ENCODE measurements around the gene C9orf153. TPM values are rescaled to one million over a fixed set of nuclear protein-coding genes. Genes with fewer than 3 reads are reported as not detected.

The C9orf153 gene
- total and polyA plus RNA-seq, 2 of the 8 experiments (the other 6 are each of a cell fraction or from before 2014, with no cell fraction given), result not detected

DNA sequence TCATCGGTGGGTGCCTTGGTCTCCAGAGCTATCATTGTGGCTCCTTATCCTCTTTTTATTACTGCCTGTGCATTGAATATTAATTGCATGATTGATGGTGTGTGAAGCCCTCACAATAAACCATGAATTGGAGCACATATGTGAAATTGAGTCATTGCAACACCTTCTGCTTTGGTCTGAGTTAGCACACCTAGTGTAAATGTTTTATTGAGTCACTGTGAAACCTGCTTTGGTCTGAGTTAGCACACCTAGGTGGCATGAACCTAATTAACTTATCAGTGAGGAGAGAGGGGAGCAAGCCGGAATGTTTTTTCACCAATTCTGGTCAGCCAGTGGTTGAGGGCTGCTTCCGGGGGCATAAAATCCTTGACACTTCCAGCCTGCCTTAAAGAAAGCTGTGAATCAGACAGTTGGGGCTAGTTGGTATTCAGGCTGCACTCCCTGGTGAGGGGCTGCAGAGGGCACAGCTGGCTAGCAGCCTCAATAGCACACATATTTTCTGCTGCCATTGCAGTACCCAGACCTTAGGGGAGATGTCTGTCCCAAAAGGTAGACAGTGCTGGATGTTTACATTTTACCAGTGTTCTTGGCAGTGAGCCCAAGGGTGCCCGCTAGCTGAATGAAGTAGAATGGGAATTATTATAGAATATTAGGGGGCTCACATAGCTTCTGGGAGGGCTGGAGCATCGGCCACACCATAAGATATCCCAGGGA is 83.6 kb downstream of the C9orf153 start:
- Histone ChIP-seq H3K79me1 (ENCODE audit: low read depth, low read length) (no peaks in the 10 kb centered on the region), H3K18ac (ENCODE audit: extremely low read depth, low read length) (no peak overlapping the region), H4K20me1 (replicated peaks in 1 of 2; ENCODE audit: control insufficient read depth in 1 of 2, insufficient read depth in 2 of 2, low read length in 2 of 2) (no peaks in the 10 kb centered on the region), H3K14ac (ENCODE audit: insufficient read length) (no peak overlapping the region), H2BK5ac (ENCODE audit: low read depth, low read length) (no peak overlapping the region), H3K4ac (replicated peaks; ENCODE audit: insufficient read length, low read depth, low read length) (no peak overlapping the region), H3K79me2 (ENCODE audit: control insufficient read depth in 1 of 2, insufficient read depth in 2 of 2, low read length in 2 of 2) (no peaks in the 10 kb centered on the region; a peak in 1 of 4 replicates), H4K91ac (replicated peaks; ENCODE audit: insufficient read length, low read length) (no peak overlapping the region), H4K8ac (ENCODE audit: extremely low read depth, insufficient read depth, low read length) (no peak overlapping the region), H2BK12ac (ENCODE audit: low read depth, low read length) (no peak overlapping the region), H3K9ac (replicated peaks in 1 of 4; ENCODE audit: extremely low read depth in 1 of 4, low read depth in 3 of 4, low read length in 3 of 4) (no peak overlapping the region), H3K23ac (ENCODE audit: insufficient read length) (no peak overlapping the region), H3K27me3 (replicated peaks in 1 of 4; ENCODE audit: control insufficient read depth in 3 of 4, extremely low read depth in 1 of 4, insufficient read depth in 3 of 4, low read length in 3 of 4) (no peaks in the 10 kb centered on the region), H2BK15ac (ENCODE audit: low read length) (no peak overlapping the region), H2BK20ac (ENCODE audit: low read length) (no peak overlapping the region), H3K27ac (ENCODE audit: low read depth, low read length) (no peak overlapping the region), H2BK120ac (replicated peaks; ENCODE audit: low read depth, low read length) (no peak overlapping the region), H3K4me1 (replicated peaks in 1 of 4; ENCODE audit: control insufficient read depth in 3 of 4, insufficient read depth in 4 of 4, low read length in 3 of 4) (peaks cover 0 to 5% (median 0%) of the 10 kb centered on the region in 4 experiments; a peak in 2 of 7 replicates), H2AFZ (ENCODE audit: low read length) (no peak overlapping the region), H3K23me2 (ENCODE audit: low read depth, low read length) (no peaks in the 10 kb centered on the region), H2AK5ac (ENCODE audit: low read depth, low read length) (no peak overlapping the region), H3K9me3 (ENCODE audit: insufficient read depth in 2 of 2, low read depth in 1 of 2, low read length in 1 of 2) (no peaks in the 10 kb centered on the region), H3K4me2 (ENCODE audit: insufficient read depth in 1 of 2, low read depth in 2 of 2, low read length in 2 of 2) (no peak overlapping the region), H3K36me3 (ENCODE audit: control insufficient read depth in 2 of 4, insufficient read depth in 4 of 4, low read length in 3 of 4) (no peaks in the 10 kb centered on the region), H3K56ac (replicated peaks; ENCODE audit: insufficient read length, low read depth, low read length) (no peak overlapping the region), H4K5ac (ENCODE audit: insufficient read length, low read depth, low read length) (no peak overlapping the region), H3K4me3 (ENCODE audit: extremely low read depth in 1 of 4, insufficient read depth in 2 of 4, low read depth in 3 of 4, low read length in 4 of 4) (no peak overlapping the region)
- ChIA-PET POLR2A (ENCODE audit: partially characterized antibody) (interaction anchor here (1.1 kb wide), 1 partner anchor 11 kb away, joined by 4 read pairs; no protein-coding TSS in a partner anchor), CTCF (ENCODE audit: partially characterized antibody) (interaction anchor here (0.9 to 2.0 kb wide), 6 partner anchors 9 to 83 kb away, joined by 3 to 6 read pairs (median 3); no protein-coding TSS in a partner anchor)
- no peak for FAIRE-seq
- no peak for DNase-seq (ENCODE audit: low read depth in 1 of 2, low spot score in 2 of 2)
- WGBS, 2 experiments (ENCODE audit: extremely low coverage in 1 of 2, insufficient coverage in 1 of 2, insufficient read length in 1 of 2, insufficient replicate concordance in 2 of 2, low coverage in 1 of 2, low lambda C conversion rate in 2 of 2, missing lambda C conversion rate in 1 of 2), result 91% methylated on average over 4 of the region's 5 CpGs; no CpG with 5 or more reads in 1 of the 2 experiments
- TF ChIP-seq RAD21 (IDR thresholded peaks at IDR 0.05 in 1 of 2, conservative IDR thresholded peaks at IDR 0.05 in 1 of 2; ENCODE audit: low read depth in 2 of 2, low read length in 2 of 2), result peak in 1 of 2 experiments; percentile 37; a peak in 2 of 4 replicates
- no peak for TF ChIP-seq BCL11A (IDR thresholded peaks at IDR 0.05; ENCODE audit: low read depth in 2 of 2, low read length in 2 of 2)

Measured in H1 (cell line).